ENCODE measurements around the gene C1QB. TPM values are rescaled to one million over a fixed set of nuclear protein-coding genes. Genes with fewer than 3 reads are reported as not detected.

The C1QB gene
- total and polyA plus RNA-seq, 2 of the 4 experiments (the other 2 are of a cell fraction) = not detected

DNA sequence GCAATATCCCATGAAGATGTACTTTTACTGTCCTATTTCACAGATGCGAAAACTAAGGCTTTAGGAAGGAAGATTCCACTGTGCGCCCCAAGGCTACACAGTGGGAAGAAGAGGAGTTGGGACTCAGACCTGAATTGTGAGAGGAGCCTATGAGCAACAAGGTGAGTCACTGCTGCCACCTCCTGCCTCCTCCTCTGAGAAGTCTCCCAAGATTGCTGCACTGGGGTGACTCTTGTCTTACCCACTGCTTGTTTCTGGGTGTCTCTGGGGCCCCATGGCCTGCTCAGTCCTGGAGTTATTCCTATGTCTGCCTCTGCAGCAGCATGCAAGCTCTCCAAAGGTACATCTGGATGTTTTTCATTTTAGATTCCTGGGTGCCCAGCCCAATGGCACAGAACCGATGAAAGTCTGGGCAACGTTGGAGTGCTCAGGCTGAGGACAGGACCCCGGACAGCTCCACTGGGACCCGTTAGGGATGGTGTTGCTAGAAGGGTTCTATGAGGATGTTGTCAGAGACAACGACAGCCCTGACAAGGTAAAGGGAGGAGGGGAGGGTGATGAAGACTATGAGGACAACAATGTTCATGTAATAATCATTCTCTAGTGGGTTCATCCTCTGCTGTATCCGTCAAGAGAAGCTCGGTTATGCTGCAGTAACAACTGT is 27.6 kb upstream of the C1QB start:
- no peak overlapping the region for H3K9ac ChIP-seq (ENCODE audit: low read depth, low read length)
- H2BK20ac ChIP-seq (ENCODE audit: low read depth, low read length) = no peak overlapping the region
- H3K4ac ChIP-seq (ENCODE audit: low read depth, low read length) = no peak overlapping the region
- peaks cover 3% of the 10 kb centered on the region; the same call in 1 of the 2 replicates for H4K20me1 ChIP-seq (ENCODE audit: insufficient read depth, low read length)
- H3K27me3 ChIP-seq (ENCODE audit: control insufficient read depth, insufficient read depth, low read length) = peaks cover 58% of the 10 kb centered on the region
- H3K18ac ChIP-seq (ENCODE audit: low read depth, low read length) = no peak overlapping the region
- H2AFZ ChIP-seq (replicated peaks; ENCODE audit: low read length, poor library complexity) = no peak overlapping the region
- H4K91ac ChIP-seq (ENCODE audit: insufficient read depth, low read depth, low read length) = no peak overlapping the region
- TF ChIP-seq FOS (IDR thresholded peaks at IDR 0.05; ENCODE audit: low read depth, low read length) = no peak
- TF ChIP-seq BHLHE40 (IDR thresholded peaks at IDR 0.05; ENCODE audit: low read depth, low read length) = no peak
- no peak for TF ChIP-seq MXI1 (IDR thresholded peaks at IDR 0.05; ENCODE audit: borderline replicate concordance, low read depth, low read length)
- TF ChIP-seq NFE2L2 (IDR thresholded peaks at IDR 0.05; ENCODE audit: low read depth, low read length) = no peak
- TF ChIP-seq RFX5 (IDR thresholded peaks at IDR 0.05; ENCODE audit: low read depth, low read length) = no peak
- TF ChIP-seq POLR2A (IDR thresholded peaks at IDR 0.05; ENCODE audit: low read depth, low read length) = no peak
- TF ChIP-seq, protein P1, sequence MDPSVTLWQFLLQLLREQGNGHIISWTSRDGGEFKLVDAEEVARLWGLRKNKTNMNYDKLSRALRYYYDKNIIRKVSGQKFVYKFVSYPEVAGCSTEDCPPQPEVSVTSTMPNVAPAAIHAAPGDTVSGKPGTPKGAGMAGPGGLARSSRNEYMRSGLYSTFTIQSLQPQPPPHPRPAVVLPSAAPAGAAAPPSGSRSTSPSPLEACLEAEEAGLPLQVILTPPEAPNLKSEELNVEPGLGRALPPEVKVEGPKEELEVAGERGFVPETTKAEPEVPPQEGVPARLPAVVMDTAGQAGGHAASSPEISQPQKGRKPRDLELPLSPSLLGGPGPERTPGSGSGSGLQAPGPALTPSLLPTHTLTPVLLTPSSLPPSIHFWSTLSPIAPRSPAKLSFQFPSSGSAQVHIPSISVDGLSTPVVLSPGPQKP (IDR thresholded peaks at IDR 0.05; ENCODE audit: borderline replicate concordance, low read depth, low read length) = no peak
- TF ChIP-seq, protein P2, sequence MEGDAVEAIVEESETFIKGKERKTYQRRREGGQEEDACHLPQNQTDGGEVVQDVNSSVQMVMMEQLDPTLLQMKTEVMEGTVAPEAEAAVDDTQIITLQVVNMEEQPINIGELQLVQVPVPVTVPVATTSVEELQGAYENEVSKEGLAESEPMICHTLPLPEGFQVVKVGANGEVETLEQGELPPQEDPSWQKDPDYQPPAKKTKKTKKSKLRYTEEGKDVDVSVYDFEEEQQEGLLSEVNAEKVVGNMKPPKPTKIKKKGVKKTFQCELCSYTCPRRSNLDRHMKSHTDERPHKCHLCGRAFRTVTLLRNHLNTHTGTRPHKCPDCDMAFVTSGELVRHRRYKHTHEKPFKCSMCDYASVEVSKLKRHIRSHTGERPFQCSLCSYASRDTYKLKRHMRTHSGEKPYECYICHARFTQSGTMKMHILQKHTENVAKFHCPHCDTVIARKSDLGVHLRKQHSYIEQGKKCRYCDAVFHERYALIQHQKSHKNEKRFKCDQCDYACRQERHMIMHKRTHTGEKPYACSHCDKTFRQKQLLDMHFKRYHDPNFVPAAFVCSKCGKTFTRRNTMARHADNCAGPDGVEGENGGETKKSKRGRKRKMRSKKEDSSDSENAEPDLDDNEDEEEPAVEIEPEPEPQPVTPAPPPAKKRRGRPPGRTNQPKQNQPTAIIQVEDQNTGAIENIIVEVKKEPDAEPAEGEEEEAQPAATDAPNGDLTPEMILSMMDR (conservative IDR thresholded peaks at IDR 0.05; ENCODE audit: low read depth, low read length) = no peak
- TF ChIP-seq RCOR1 (IDR thresholded peaks at IDR 0.05; ENCODE audit: insufficient replicate concordance, low read length) = no peak
- no peak for TF ChIP-seq CEBPB (IDR thresholded peaks at IDR 0.05; ENCODE audit: low read depth, low read length)
- no peak for TF ChIP-seq MAFK (IDR thresholded peaks at IDR 0.05; ENCODE audit: low read depth, low read length)
- no peak for TF ChIP-seq SMC3 (IDR thresholded peaks at IDR 0.05; ENCODE audit: low read depth, low read length)
- no peak for TF ChIP-seq CHD1 (IDR thresholded peaks at IDR 0.05; ENCODE audit: low read depth, low read length)
- TF ChIP-seq, protein P3, sequence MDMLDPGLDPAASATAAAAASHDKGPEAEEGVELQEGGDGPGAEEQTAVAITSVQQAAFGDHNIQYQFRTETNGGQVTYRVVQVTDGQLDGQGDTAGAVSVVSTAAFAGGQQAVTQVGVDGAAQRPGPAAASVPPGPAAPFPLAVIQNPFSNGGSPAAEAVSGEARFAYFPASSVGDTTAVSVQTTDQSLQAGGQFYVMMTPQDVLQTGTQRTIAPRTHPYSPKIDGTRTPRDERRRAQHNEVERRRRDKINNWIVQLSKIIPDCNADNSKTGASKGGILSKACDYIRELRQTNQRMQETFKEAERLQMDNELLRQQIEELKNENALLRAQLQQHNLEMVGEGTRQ (IDR thresholded peaks at IDR 0.05; ENCODE audit: low read depth, low read length) = no peak
- H3K4me2 ChIP-seq (ENCODE audit: low read depth, low read length) = no peak overlapping the region
- no peak overlapping the region for H3K27ac ChIP-seq (ENCODE audit: insufficient read depth, low read length)
- H4K8ac ChIP-seq (ENCODE audit: low read depth in 2 of 2, low read length in 2 of 2) = no peak overlapping the region
- ChIA-PET CTCF (no interaction called here), POLR2A (ENCODE audit: unreplicated experiment) (no interaction called here)
- no peaks in the 10 kb centered on the region for H3K36me3 ChIP-seq (ENCODE audit: control insufficient read depth, insufficient read depth, low read length)
- H3K4me1 ChIP-seq (ENCODE audit: control insufficient read depth, insufficient read depth, low read length) = no peaks in the 10 kb centered on the region
- H3K4me3 ChIP-seq (ENCODE audit: insufficient read depth, low read depth, low read length) = no peak overlapping the region
- no peak overlapping the region for H2BK120ac ChIP-seq (ENCODE audit: low read depth, low read length)
- BruUV-seq (replicated peaks) = no TSS peak
- no peak overlapping the region for H2AK9ac ChIP-seq (replicated peaks; ENCODE audit: low read depth, low read length, poor library complexity)
- no peaks in the 10 kb centered on the region; the same call in 1 of the 2 replicates for H3K9me1 ChIP-seq (ENCODE audit: insufficient read depth, low read length)
- 22% methylated on average over 3 of the region's 9 CpGs; no CpG with 5 or more reads in 1 of the 2 experiments for WGBS, 2 experiments (ENCODE audit: extremely low coverage in 2 of 2, insufficient read length in 1 of 2)
- no peak overlapping the region for H4K5ac ChIP-seq (ENCODE audit: low read depth, low read length)
- H2AK5ac ChIP-seq (ENCODE audit: low read depth, low read length) = no peak overlapping the region
- no peak overlapping the region for H3K14ac ChIP-seq (replicated peaks; ENCODE audit: low read depth, low read length)
- no peak overlapping the region for H3K23ac ChIP-seq (ENCODE audit: low read depth, low read length)
- H3K9me3 ChIP-seq (ENCODE audit: control insufficient read depth, insufficient read depth, low read length) = no peaks in the 10 kb centered on the region
- in situ Hi-C loops (cut with MboI; ENCODE audit: low sequenced_read_pairs) = no loop called here
- no peaks in the 10 kb centered on the region for H3K79me1 ChIP-seq (ENCODE audit: low read depth in 1 of 2, low read length in 2 of 2)
- H2BK15ac ChIP-seq (ENCODE audit: low read depth, low read length) = no peak overlapping the region
- ATAC-seq (ENCODE audit: low read depth) (peak; percentile 42; the same call in 1 of the 2 replicates), DNase-seq (no peak)
- intact Hi-C loops (cut with micrococcal nuclease) = no loop called here
- dilution Hi-C loops (cut with HindIII; ENCODE audit: low sequenced_read_pairs, unreplicated experiment) = no loop called here
- no peak overlapping the region for H2BK5ac ChIP-seq (ENCODE audit: low read depth, low read length, poor library complexity, severe bottlenecking)
- no peak overlapping the region; the same call in 1 of the 2 replicates for H3K56ac ChIP-seq (ENCODE audit: extremely low read depth, insufficient read depth, low read length)
